ENCODE measurements around the gene MAP3K7CL. TPM values are rescaled to one million over a fixed set of nuclear protein-coding genes. Genes with fewer than 3 reads are reported as not detected.
"Not testable (repeated sequence)": the region's sequence is repeated elsewhere in the genome, so short reads cannot be mapped to it uniquely, and the experiment has no call there.

MAP3K7CL gene
- total RNA-seq, 2 experiments from 2014 or later, result 10.2 to 12.0 TPM

GRCh38 chr21:29166323-29166722 lies 35.9 kb downstream of the MAP3K7CL start:
- Mint-ChIP-seq H3K9me3 (peaks cover 3% of the 10 kb centered on the region), H3K4me3 (no peak overlapping the region), H3K27me3 (no peaks in the 10 kb centered on the region), H3K27ac (no peak overlapping the region), H3K36me3 (peaks cover 21% of the 10 kb centered on the region), H3K4me1 (peaks cover 14% of the 10 kb centered on the region)
- ATAC-seq (ENCODE audit: low read depth) (no peak), DNase-seq (no peak)
- POLR2A ChIA-PET, result no interaction called here

GRCh38 chr21:29166853-29167252 lies 36.4 kb downstream of the MAP3K7CL start:
- Mint-ChIP-seq H3K9me3 (peaks cover 3% of the 10 kb centered on the region), H3K36me3 (peaks cover 24% of the 10 kb centered on the region), H3K4me1 (peaks cover 16% of the 10 kb centered on the region), H3K27me3 (no peaks in the 10 kb centered on the region), H3K4me3 (no peak overlapping the region), H3K27ac (no peak overlapping the region)
- DNase-seq (no peak), ATAC-seq (ENCODE audit: low read depth) (no peak)
- POLR2A ChIA-PET, result no interaction called here

- POLR2A ChIA-PET; H3K4me3 Mint-ChIP-seq; H3K27me3 Mint-ChIP-seq; H3K27ac Mint-ChIP-seq; DNase-seq; ATAC-seq (ENCODE audit: low read depth); H3K9me3 Mint-ChIP-seq: not testable (repeated sequence)
- Mint-ChIP-seq H3K4me1 (peaks cover 22% of the 10 kb centered on the region), H3K36me3 (peaks cover 26% of the 10 kb centered on the region)
Measured at GRCh38 chr21:29167481-29167880, 37.0 kb downstream of the MAP3K7CL start.

GRCh38 chr21:29168891-29169315 lies 38.5 kb downstream of the MAP3K7CL start:
- H3K36me3 Mint-ChIP-seq, result peaks cover 26% of the 10 kb centered on the region
- H3K4me1 Mint-ChIP-seq, result peaks cover 22% of the 10 kb centered on the region
- no peak overlapping the region for H3K27ac Mint-ChIP-seq
- H3K27me3 Mint-ChIP-seq, result no peaks in the 10 kb centered on the region
- DNase-seq (no peak), ATAC-seq (ENCODE audit: low read depth) (no peak)
- H3K4me3 Mint-ChIP-seq, result no peak overlapping the region
- peaks cover 3% of the 10 kb centered on the region for H3K9me3 Mint-ChIP-seq
- POLR2A ChIA-PET, result no interaction called here

- no peaks in the 10 kb centered on the region for H3K27me3 Mint-ChIP-seq
- H3K9me3 Mint-ChIP-seq, result peaks cover 3% of the 10 kb centered on the region
- POLR2A ChIA-PET, result interaction anchor here (0.7 kb wide), 1 partner anchor 96 kb away, joined by 3 read pairs; no protein-coding TSS in a partner anchor
- H3K4me1 Mint-ChIP-seq, result peaks cover 23% of the 10 kb centered on the region
- H3K27ac Mint-ChIP-seq, result peak overlapping the region; percentile 76
- no peak for ATAC-seq (ENCODE audit: low read depth)
- peaks cover 35% of the 10 kb centered on the region for H3K36me3 Mint-ChIP-seq
- DNase-seq, result no peak
- peak overlapping the region; percentile 66 for H3K4me3 Mint-ChIP-seq
Measured at GRCh38 chr21:29170944-29171343, 40.5 kb downstream of the MAP3K7CL start.

GRCh38 chr21:29172282-29172681 lies 41.8 kb downstream of the MAP3K7CL start:
- H3K4me3 Mint-ChIP-seq, result no peak overlapping the region
- peaks cover 23% of the 10 kb centered on the region for H3K4me1 Mint-ChIP-seq
- no peak overlapping the region for H3K27ac Mint-ChIP-seq
- POLR2A ChIA-PET, result no interaction called here
- H3K36me3 Mint-ChIP-seq, result peaks cover 31% of the 10 kb centered on the region
- DNase-seq (no peak), ATAC-seq (ENCODE audit: low read depth) (no peak)
- no peaks in the 10 kb centered on the region for H3K27me3 Mint-ChIP-seq
- peaks cover 3% of the 10 kb centered on the region for H3K9me3 Mint-ChIP-seq

GRCh38 chr21:29174607-29175013 lies 44.2 kb downstream of the MAP3K7CL start:
- peaks cover 3% of the 10 kb centered on the region for H3K9me3 Mint-ChIP-seq
- no peak for ATAC-seq (ENCODE audit: low read depth)

GRCh38 chr21:29175408-29176134 lies 45.1 kb downstream of the MAP3K7CL start:
- no peaks in the 10 kb centered on the region for H3K27me3 Mint-ChIP-seq
- DNase-seq (no peak), ATAC-seq (ENCODE audit: low read depth) (no peak)
- no peaks in the 10 kb centered on the region for H3K9me3 Mint-ChIP-seq
- no peak overlapping the region for H3K27ac Mint-ChIP-seq
- peaks cover 22% of the 10 kb centered on the region for H3K36me3 Mint-ChIP-seq
- POLR2A ChIA-PET, result no interaction called here
- H3K4me3 Mint-ChIP-seq, result no peak overlapping the region
- peaks cover 16% of the 10 kb centered on the region for H3K4me1 Mint-ChIP-seq

More at GRCh38 chr21:29174607-29175013, 44.2 kb downstream of the MAP3K7CL start:
- DNase-seq, result no peak
- POLR2A ChIA-PET, result no interaction called here
- H3K4me3 Mint-ChIP-seq, result no peak overlapping the region
- H3K27me3 Mint-ChIP-seq, result no peaks in the 10 kb centered on the region
- peaks cover 24% of the 10 kb centered on the region for H3K4me1 Mint-ChIP-seq
- H3K36me3 Mint-ChIP-seq, result peaks cover 27% of the 10 kb centered on the region
- H3K27ac Mint-ChIP-seq, result no peak overlapping the region

GRCh38 chr21:29176471-29177120 lies 46.2 kb downstream of the MAP3K7CL start:
- ATAC-seq (ENCODE audit: low read depth), result no peak
- H3K27ac Mint-ChIP-seq, result no peak overlapping the region
- H3K4me1 Mint-ChIP-seq, result peaks cover 12% of the 10 kb centered on the region
- H3K36me3 Mint-ChIP-seq, result peaks cover 17% of the 10 kb centered on the region
- no peak overlapping the region for H3K4me3 Mint-ChIP-seq
- H3K9me3 Mint-ChIP-seq, result no peaks in the 10 kb centered on the region
- POLR2A ChIA-PET, result no interaction called here
- no peaks in the 10 kb centered on the region for H3K27me3 Mint-ChIP-seq
- no peak for DNase-seq

- ATAC-seq (ENCODE audit: low read depth) (no peak), DNase-seq (no peak)
- H3K4me1 Mint-ChIP-seq, result peaks cover 10% of the 10 kb centered on the region
- POLR2A ChIA-PET, result no interaction called here
- H3K36me3 Mint-ChIP-seq, result peaks cover 13% of the 10 kb centered on the region
- H3K4me3 Mint-ChIP-seq, result no peak overlapping the region
- H3K9me3 Mint-ChIP-seq, result no peaks in the 10 kb centered on the region
- no peak overlapping the region for H3K27ac Mint-ChIP-seq
- H3K27me3 Mint-ChIP-seq, result no peaks in the 10 kb centered on the region
Measured at GRCh38 chr21:29177800-29178199, 47.4 kb downstream of the MAP3K7CL start.

GRCh38 chr21:29178926-29179325 lies 48.5 kb downstream of the MAP3K7CL start:
- DNase-seq, result no peak
- Mint-ChIP-seq H3K4me1 (peaks cover 10% of the 10 kb centered on the region), H3K27ac (no peak overlapping the region), H3K27me3 (no peaks in the 10 kb centered on the region), H3K36me3 (peaks cover 13% of the 10 kb centered on the region), H3K4me3 (no peak overlapping the region), H3K9me3 (no peaks in the 10 kb centered on the region)
- no peak for ATAC-seq (ENCODE audit: low read depth)
- POLR2A ChIA-PET, result interaction anchor here (0.5 kb wide), 1 partner anchor 26 kb away, joined by 3 read pairs; no protein-coding TSS in a partner anchor

- Mint-ChIP-seq H3K27ac (no peak overlapping the region), H3K36me3 (peaks cover 8% of the 10 kb centered on the region), H3K4me3 (no peak overlapping the region), H3K9me3 (peaks cover 1% of the 10 kb centered on the region), H3K4me1 (peaks cover 12% of the 10 kb centered on the region), H3K27me3 (no peaks in the 10 kb centered on the region)
- POLR2A ChIA-PET, result interaction anchor here (0.5 kb wide), 1 partner anchor 26 kb away, joined by 3 read pairs; no protein-coding TSS in a partner anchor
- DNase-seq, result no peak
- no peak for ATAC-seq (ENCODE audit: low read depth)
Measured at GRCh38 chr21:29179503-29179902, 49.1 kb downstream of the MAP3K7CL start.

GRCh38 chr21:29181799-29182470 lies 51.5 kb downstream of the MAP3K7CL start:
- no peak for ATAC-seq (ENCODE audit: low read depth)
- POLR2A ChIA-PET, result interaction anchor here (0.6 kb wide), 1 partner anchor 55 kb away, joined by 5 read pairs; no protein-coding TSS in a partner anchor
- no peak for DNase-seq
- peaks cover 10% of the 10 kb centered on the region for H3K4me1 Mint-ChIP-seq
- peaks cover 1% of the 10 kb centered on the region for H3K9me3 Mint-ChIP-seq
- no peak overlapping the region for H3K4me3 Mint-ChIP-seq
- no peaks in the 10 kb centered on the region for H3K27me3 Mint-ChIP-seq
- H3K36me3 Mint-ChIP-seq, result peaks cover 3% of the 10 kb centered on the region
- no peak overlapping the region for H3K27ac Mint-ChIP-seq
